Measurements from ENCODE around the gene FAM227A. TPM values are rescaled to one million over a fixed set of nuclear protein-coding genes. Genes with fewer than 3 reads are reported as not detected.

Gene FAM227A
- total and polyA plus RNA-seq, 12 donors: 0.43 to 7.3 (median 0.90) TPM

GRCh38 chr22:38569972-38570778, 86.0 kb downstream of the FAM227A start, which contains the start of gene DMC1:
DMC1 (minus strand) TSS chr22:38570183; CDS start chr22:38568256, 1,927 bp downstream.
- Histone ChIP-seq H3K4me1 (replicated peaks in 1 of 2) (peaks cover 0 to 11% of the 10 kb centered on the region in 2 donors), H3K9me3 (replicated peaks in 1 of 3) (peaks cover 0 to 7% (median 0%) of the 10 kb centered on the region in 3 donors), H3K27ac (peak within 1 kb of the TSS in 2 of 5 donors; percentile 55 to 82), H3K4me3 (peak within 1 kb of the TSS in 2 of 4 donors; percentile 52 to 64), H3K36me3 (replicated peaks in 1 of 2) (no peaks in the 10 kb centered on the region), H3K27me3 (no peaks in the 10 kb centered on the region)
- TF ChIP-seq CTCF (IDR thresholded peaks at IDR 0.05) (no peak), POLR2A (IDR thresholded peaks at IDR 0.05) (peak in 1 of 2 donors; percentile 21)
- intact Hi-C loops (cut with DNase I): loop anchor here (5.0 to 10.0 kb wide), 2 partner anchors 505 to 518 kb away; no protein-coding TSS in a partner anchor
- 3 to 4% (median 3%) methylated on average over 29 to 63 of the region's 64 CpGs for WGBS, 4 donors
- peak; percentile 87 to 95 (median 93) for DNase-seq

GRCh38 chr22:38569181-38569971, 86.8 kb downstream of the FAM227A start:
- Histone ChIP-seq H3K9me3 (replicated peaks in 1 of 3) (peaks cover 0 to 7% (median 0%) of the 10 kb centered on the region in 3 donors), H3K27ac (peak overlapping the region in 1 of 5 donors; percentile 34), H3K36me3 (replicated peaks in 1 of 2) (no peaks in the 10 kb centered on the region), H3K27me3 (no peaks in the 10 kb centered on the region), H3K4me1 (replicated peaks in 1 of 2) (peaks cover 0 to 11% of the 10 kb centered on the region in 2 donors), H3K4me3 (peak overlapping the region in 2 of 4 donors; percentile 52 to 64)
- TF ChIP-seq CTCF (IDR thresholded peaks at IDR 0.05) (no peak), POLR2A (IDR thresholded peaks at IDR 0.05) (no peak)
- WGBS, 4 donors: 34 to 58% (median 45%) methylated on average over 14 to 32 of the region's 32 CpGs
- intact Hi-C loops (cut with DNase I): no loop called here
- DNase-seq: peak in 3 of 7 donors; percentile 8 to 28 (median 15)

GRCh38 chr22:38567531-38568285, 88.5 kb downstream of the FAM227A start:
- no peaks in the 10 kb centered on the region for H3K27me3 ChIP-seq
- 61 to 73% (median 72%) methylated on average over 7 of the region's 7 CpGs for WGBS, 4 donors
- H3K9me3 ChIP-seq (replicated peaks in 1 of 3): peaks cover 0 to 7% (median 0%) of the 10 kb centered on the region in 3 donors
- no peak for DNase-seq
- no peak overlapping the region for H3K27ac ChIP-seq
- H3K36me3 ChIP-seq (replicated peaks in 1 of 2): no peaks in the 10 kb centered on the region
- TF ChIP-seq POLR2A (IDR thresholded peaks at IDR 0.05): no peak
- TF ChIP-seq CTCF (IDR thresholded peaks at IDR 0.05): no peak
- intact Hi-C loops (cut with DNase I): no loop called here
- H3K4me3 ChIP-seq: no peak overlapping the region
- H3K4me1 ChIP-seq (replicated peaks in 1 of 2): peaks cover 0 to 11% of the 10 kb centered on the region in 2 donors
